GM23338 (cell line): ENCODE results near the gene SLC7A14.

Experiments
- CREB1 ChIP-seq: fragments of 250-450 bp; sonication (Bioruptor Pico); IDR thresholded peaks from 2 replicates; pipeline ENCODE4 v1.5.0; 2020; ENCODE audit warnings: low read depth, mild to moderate bottlenecking, moderate library complexity
- CTCF ChIP-seq, 2 experiments: fragments of 200-600 bp in 1 of 2; sonication (generic) in 1 of 2; conservative IDR thresholded peaks; 2 replicates each; pipeline versions ENCODE4 v1.5.1 to v1.6.1; 2016 to 2017; ENCODE audit warnings: antibody characterized with exemption in 2 of 2, low read depth in 2 of 2, mild to moderate bottlenecking in 2 of 2, moderate library complexity in 1 of 2
- EZH2 ChIP-seq: fragments of 200-600 bp; sonication (generic); IDR thresholded peaks from one replicate; pipeline ENCODE4 v1.8.0; 2017; ENCODE audit warnings: antibody characterized with exemption, mild to moderate bottlenecking, low read depth; ENCODE audit not compliant: unreplicated experiment
- NANOG ChIP-seq: IDR thresholded peaks from 2 replicates; pipeline ENCODE4 v1.6.1; 2016; ENCODE audit warnings: antibody characterized with exemption, borderline replicate concordance
- POLR2AphosphoS5 ChIP-seq: IDR thresholded peaks from 2 replicates; pipeline ENCODE4 v1.6.1; 2016; ENCODE audit warnings: antibody characterized with exemption, low read depth
- REST ChIP-seq: IDR thresholded peaks from one replicate; pipeline ENCODE4 v1.6.1; 2018; ENCODE audit warnings: antibody characterized with exemption; ENCODE audit not compliant: unreplicated experiment

- no peak for TF ChIP-seq CTCF (conservative IDR thresholded peaks at IDR 0.05; ENCODE audit: low read depth in 2 of 2)
- TF ChIP-seq POLR2AphosphoS5: no peak
- TF ChIP-seq NANOG: no peak
- no peak for TF ChIP-seq EZH2
- no peak for TF ChIP-seq REST
- no peak for TF ChIP-seq CREB1 (CRISPR knock-in tag)
These were observed 109.6 kb downstream of the SLC7A14 start for GRCh38 chr3:170476291-170476690.
